Measurements from ENCODE around the gene SLIT3. TPM values are rescaled to one million over a fixed set of nuclear protein-coding genes. Genes with fewer than 3 reads are reported as not detected.

SLIT3 gene
- total RNA-seq, 1 donor from 2014 or later = 3.1 TPM

- no peak for TF ChIP-seq CTCF (conservative IDR thresholded peaks at IDR 0.05; ENCODE audit: low read depth, low read length)
- no peak overlapping the region for H3K4me3 ChIP-seq (ENCODE audit: low read depth, low read length)
Measured at GRCh38 chr5:168802337-168802736, 498.6 kb downstream of the SLIT3 start.

GRCh38 chr5:168801567-168801966, 499.4 kb downstream of the SLIT3 start:
- no peak for TF ChIP-seq CTCF (conservative IDR thresholded peaks at IDR 0.05; ENCODE audit: low read depth, low read length)
- DNase-seq (ENCODE audit: low read depth) = no peak

More at GRCh38 chr5:168802337-168802736, 498.6 kb downstream of the SLIT3 start:
- DNase-seq (ENCODE audit: low read depth) = no peak

GRCh38 chr5:168800701-168801100, 500.2 kb downstream of the SLIT3 start:
- no peak for DNase-seq (ENCODE audit: low read depth)
- H3K4me3 ChIP-seq (ENCODE audit: low read depth, low read length) = no peak overlapping the region
- no peak for TF ChIP-seq CTCF (conservative IDR thresholded peaks at IDR 0.05; ENCODE audit: low read depth, low read length)

More at GRCh38 chr5:168801567-168801966, 499.4 kb downstream of the SLIT3 start:
- no peak overlapping the region for H3K4me3 ChIP-seq (ENCODE audit: low read depth, low read length)

- DNase-seq (ENCODE audit: low read depth) = no peak
- no peak overlapping the region for H3K4me3 ChIP-seq (ENCODE audit: low read depth, low read length)
- TF ChIP-seq CTCF (conservative IDR thresholded peaks at IDR 0.05; ENCODE audit: low read depth, low read length) = no peak
Measured at GRCh38 chr5:168798065-168799023, 502.6 kb downstream of the SLIT3 start.

GRCh38 chr5:168796593-168797580, 504.1 kb downstream of the SLIT3 start:
- H3K4me3 ChIP-seq (ENCODE audit: low read depth, low read length) = no peak overlapping the region
- TF ChIP-seq CTCF (conservative IDR thresholded peaks at IDR 0.05; ENCODE audit: low read depth, low read length) = no peak
- DNase-seq (ENCODE audit: low read depth) = no peak

GRCh38 chr5:168796000-168796399, 504.9 kb downstream of the SLIT3 start:
- TF ChIP-seq CTCF (conservative IDR thresholded peaks at IDR 0.05; ENCODE audit: low read depth, low read length) = no peak
- DNase-seq (ENCODE audit: low read depth) = no peak
- H3K4me3 ChIP-seq (ENCODE audit: low read depth, low read length) = no peak overlapping the region
